ENCODE data around the gene HBG2. TPM values are rescaled to one million over a fixed set of nuclear protein-coding genes. Genes with fewer than 3 reads are reported as not detected.

The HBG2 gene
- total and polyA plus RNA-seq, 9 of the 15 experiments (the other 6 are each of a cell fraction or from before 2014, with no cell fraction given), result 1,626 to 58,619 (median 10,515) TPM

GRCh38 chr11:5277807-5278382 lies 23.3 kb upstream of the HBG2 start (continued):
- TF ChIP-seq CHCHD3 (CRISPR knock-in tag; IDR thresholded peaks at IDR 0.05), result no peak
- TF ChIP-seq NFRKB (IDR thresholded peaks at IDR 0.05; ENCODE audit: low read depth), result no peak
- TF ChIP-seq ZBTB26 (CRISPR knock-in tag; IDR thresholded peaks at IDR 0.05), result no peak
- TF ChIP-seq DPF2 (IDR thresholded peaks at IDR 0.05), result peak; percentile 56; the same call in 1 of the 2 replicates
- TF ChIP-seq, protein P1, sequence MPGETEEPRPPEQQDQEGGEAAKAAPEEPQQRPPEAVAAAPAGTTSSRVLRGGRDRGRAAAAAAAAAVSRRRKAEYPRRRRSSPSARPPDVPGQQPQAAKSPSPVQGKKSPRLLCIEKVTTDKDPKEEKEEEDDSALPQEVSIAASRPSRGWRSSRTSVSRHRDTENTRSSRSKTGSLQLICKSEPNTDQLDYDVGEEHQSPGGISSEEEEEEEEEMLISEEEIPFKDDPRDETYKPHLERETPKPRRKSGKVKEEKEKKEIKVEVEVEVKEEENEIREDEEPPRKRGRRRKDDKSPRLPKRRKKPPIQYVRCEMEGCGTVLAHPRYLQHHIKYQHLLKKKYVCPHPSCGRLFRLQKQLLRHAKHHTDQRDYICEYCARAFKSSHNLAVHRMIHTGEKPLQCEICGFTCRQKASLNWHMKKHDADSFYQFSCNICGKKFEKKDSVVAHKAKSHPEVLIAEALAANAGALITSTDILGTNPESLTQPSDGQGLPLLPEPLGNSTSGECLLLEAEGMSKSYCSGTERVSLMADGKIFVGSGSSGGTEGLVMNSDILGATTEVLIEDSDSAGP (CRISPR knock-in tag; IDR thresholded peaks at IDR 0.05), result no peak
- no peak for TF ChIP-seq ZNF695 (CRISPR knock-in tag; IDR thresholded peaks at IDR 0.05)
- TF ChIP-seq ZNF444 (CRISPR knock-in tag; IDR thresholded peaks at IDR 0.05), result no peak
- no peak for TF ChIP-seq POU5F1 (IDR thresholded peaks at IDR 0.05; ENCODE audit: borderline replicate concordance, low read depth, low read length, partially characterized antibody)
- TF ChIP-seq POLR3A (IDR thresholded peaks at IDR 0.05; ENCODE audit: borderline replicate concordance, extremely low read depth, insufficient read depth, insufficient read length), result no peak
- no peak for TF ChIP-seq ZNF507 (tag; conservative IDR thresholded peaks at IDR 0.05)
- peak; percentile 40; the same call in 1 of the 2 replicates for TF ChIP-seq JUND (IDR thresholded peaks at IDR 0.05; ENCODE audit: borderline replicate concordance, low read depth, low read length)
- TF ChIP-seq JUND (tag; IDR thresholded peaks at IDR 0.05; ENCODE audit: borderline replicate concordance, low read depth, low read length), result peak; percentile 51; the same call in 1 of the 3 replicates
- TF ChIP-seq, protein P2, sequence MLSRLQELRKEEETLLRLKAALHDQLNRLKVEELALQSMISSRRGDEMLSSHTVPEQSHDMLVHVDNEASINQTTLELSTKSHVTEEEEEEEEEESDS (CRISPR knock-in tag; IDR thresholded peaks at IDR 0.05), result no peak
- no peak for TF ChIP-seq ZNF347 (CRISPR knock-in tag; IDR thresholded peaks at IDR 0.05; ENCODE audit: low read depth)
- TF ChIP-seq PHB2 (IDR thresholded peaks at IDR 0.05; ENCODE audit: low read depth), result no peak
- TF ChIP-seq, protein P3, sequence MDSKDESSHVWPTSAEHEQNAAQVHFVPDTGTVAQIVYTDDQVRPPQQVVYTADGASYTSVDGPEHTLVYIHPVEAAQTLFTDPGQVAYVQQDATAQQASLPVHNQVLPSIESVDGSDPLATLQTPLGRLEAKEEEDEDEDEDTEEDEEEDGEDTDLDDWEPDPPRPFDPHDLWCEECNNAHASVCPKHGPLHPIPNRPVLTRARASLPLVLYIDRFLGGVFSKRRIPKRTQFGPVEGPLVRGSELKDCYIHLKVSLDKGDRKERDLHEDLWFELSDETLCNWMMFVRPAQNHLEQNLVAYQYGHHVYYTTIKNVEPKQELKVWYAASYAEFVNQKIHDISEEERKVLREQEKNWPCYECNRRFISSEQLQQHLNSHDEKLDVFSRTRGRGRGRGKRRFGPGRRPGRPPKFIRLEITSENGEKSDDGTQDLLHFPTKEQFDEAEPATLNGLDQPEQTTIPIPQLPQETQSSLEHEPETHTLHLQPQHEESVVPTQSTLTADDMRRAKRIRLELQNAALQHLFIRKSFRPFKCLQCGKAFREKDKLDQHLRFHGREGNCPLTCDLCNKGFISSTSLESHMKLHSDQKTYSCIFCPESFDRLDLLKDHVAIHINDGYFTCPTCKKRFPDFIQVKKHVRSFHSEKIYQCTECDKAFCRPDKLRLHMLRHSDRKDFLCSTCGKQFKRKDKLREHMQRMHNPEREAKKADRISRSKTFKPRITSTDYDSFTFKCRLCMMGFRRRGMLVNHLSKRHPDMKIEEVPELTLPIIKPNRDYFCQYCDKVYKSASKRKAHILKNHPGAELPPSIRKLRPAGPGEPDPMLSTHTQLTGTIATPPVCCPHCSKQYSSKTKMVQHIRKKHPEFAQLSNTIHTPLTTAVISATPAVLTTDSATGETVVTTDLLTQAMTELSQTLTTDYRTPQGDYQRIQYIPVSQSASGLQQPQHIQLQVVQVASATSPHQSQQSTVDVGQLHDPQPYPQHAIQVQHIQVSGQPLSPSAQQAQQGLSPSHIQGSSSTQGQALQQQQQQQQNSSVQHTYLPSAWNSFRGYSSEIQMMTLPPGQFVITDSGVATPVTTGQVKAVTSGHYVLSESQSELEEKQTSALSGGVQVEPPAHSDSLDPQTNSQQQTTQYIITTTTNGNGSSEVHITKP (IDR thresholded peaks at IDR 0.05; ENCODE audit: partially characterized antibody), result no peak
- no peak for TF ChIP-seq ZBTB8A (IDR thresholded peaks at IDR 0.05; ENCODE audit: partially characterized antibody)
- peak; percentile 61 for TF ChIP-seq SMARCA4 (IDR thresholded peaks at IDR 0.05)
- TF ChIP-seq, protein P4, sequence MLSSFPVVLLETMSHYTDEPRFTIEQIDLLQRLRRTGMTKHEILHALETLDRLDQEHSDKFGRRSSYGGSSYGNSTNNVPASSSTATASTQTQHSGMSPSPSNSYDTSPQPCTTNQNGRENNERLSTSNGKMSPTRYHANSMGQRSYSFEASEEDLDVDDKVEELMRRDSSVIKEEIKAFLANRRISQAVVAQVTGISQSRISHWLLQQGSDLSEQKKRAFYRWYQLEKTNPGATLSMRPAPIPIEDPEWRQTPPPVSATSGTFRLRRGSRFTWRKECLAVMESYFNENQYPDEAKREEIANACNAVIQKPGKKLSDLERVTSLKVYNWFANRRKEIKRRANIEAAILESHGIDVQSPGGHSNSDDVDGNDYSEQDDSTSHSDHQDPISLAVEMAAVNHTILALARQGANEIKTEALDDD (IDR thresholded peaks at IDR 0.05), result peak; percentile 61
- TF ChIP-seq, protein P5, sequence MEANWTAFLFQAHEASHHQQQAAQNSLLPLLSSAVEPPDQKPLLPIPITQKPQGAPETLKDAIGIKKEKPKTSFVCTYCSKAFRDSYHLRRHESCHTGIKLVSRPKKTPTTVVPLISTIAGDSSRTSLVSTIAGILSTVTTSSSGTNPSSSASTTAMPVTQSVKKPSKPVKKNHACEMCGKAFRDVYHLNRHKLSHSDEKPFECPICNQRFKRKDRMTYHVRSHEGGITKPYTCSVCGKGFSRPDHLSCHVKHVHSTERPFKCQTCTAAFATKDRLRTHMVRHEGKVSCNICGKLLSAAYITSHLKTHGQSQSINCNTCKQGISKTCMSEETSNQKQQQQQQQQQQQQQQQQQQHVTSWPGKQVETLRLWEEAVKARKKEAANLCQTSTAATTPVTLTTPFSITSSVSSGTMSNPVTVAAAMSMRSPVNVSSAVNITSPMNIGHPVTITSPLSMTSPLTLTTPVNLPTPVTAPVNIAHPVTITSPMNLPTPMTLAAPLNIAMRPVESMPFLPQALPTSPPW (CRISPR knock-in tag; IDR thresholded peaks at IDR 0.05), result peak; percentile 20; the same call in 1 of the 2 replicates
